IPS DF 4.7 (cell line): ENCODE measurements around the gene FBXW7.

Experiments used
- DNase-seq: peaks from one replicate; pipeline ENCODE4 v3.0.0-alpha.2; 2013; ENCODE audit warnings: low spot score; ENCODE audit errors: extremely low read depth

The FBXW7 gene

GRCh38 chr4:152513078-152513477 lies 22.8 kb downstream of the FBXW7 start:
- no peak for DNase-seq

- no peak for DNase-seq
Observed at GRCh38 chr4:152512483-152512882, 23.4 kb downstream of the FBXW7 start.

GRCh38 chr4:152510349-152511147 lies 25.3 kb downstream of the FBXW7 start:
- DNase-seq, result no peak

- DNase-seq, result no peak
Observed at GRCh38 chr4:152509595-152510225, 26.2 kb downstream of the FBXW7 start.

- no peak for DNase-seq
Observed at GRCh38 chr4:152508818-152509217, 27.1 kb downstream of the FBXW7 start.

- DNase-seq, result no peak
Observed at GRCh38 chr4:152508386-152508785, 27.5 kb downstream of the FBXW7 start.

GRCh38 chr4:152503653-152504290 lies 32.1 kb downstream of the FBXW7 start:
- no peak for DNase-seq

GRCh38 chr4:152501846-152502536 lies 33.9 kb downstream of the FBXW7 start:
- DNase-seq, result no peak

GRCh38 chr4:152500800-152501434 lies 35.0 kb downstream of the FBXW7 start:
- peak; percentile 53 for DNase-seq

- DNase-seq, result no peak
Observed at GRCh38 chr4:152500275-152500674, 35.6 kb downstream of the FBXW7 start.

- no peak for DNase-seq
Observed at GRCh38 chr4:152499344-152499743, 36.5 kb downstream of the FBXW7 start.

GRCh38 chr4:152494020-152494419 lies 41.9 kb downstream of the FBXW7 start:
- DNase-seq, result no peak

GRCh38 chr4:152488246-152488645 lies 47.6 kb downstream of the FBXW7 start:
- no peak for DNase-seq

- no peak for DNase-seq
Observed at GRCh38 chr4:152486429-152487389, 49.2 kb downstream of the FBXW7 start.

- no peak for DNase-seq
Observed at GRCh38 chr4:152485726-152486276, 50.1 kb downstream of the FBXW7 start.

GRCh38 chr4:152482211-152482610 lies 53.7 kb downstream of the FBXW7 start:
- no peak for DNase-seq

GRCh38 chr4:152480901-152481300 lies 55.0 kb downstream of the FBXW7 start:
- DNase-seq, result no peak

- DNase-seq, result no peak
Observed at GRCh38 chr4:152480326-152480725, 55.6 kb downstream of the FBXW7 start.

GRCh38 chr4:152479428-152480026 lies 56.4 kb downstream of the FBXW7 start:
- no peak for DNase-seq
